Measurements from ENCODE around the gene C15orf61. TPM values are rescaled to one million over a fixed set of nuclear protein-coding genes. Genes with fewer than 3 reads are reported as not detected.

Gene C15orf61
- polyA plus RNA-seq, 2 of the 4 experiments (the other 2 are of a cell fraction): 3.6 to 5.9 TPM

DNA sequence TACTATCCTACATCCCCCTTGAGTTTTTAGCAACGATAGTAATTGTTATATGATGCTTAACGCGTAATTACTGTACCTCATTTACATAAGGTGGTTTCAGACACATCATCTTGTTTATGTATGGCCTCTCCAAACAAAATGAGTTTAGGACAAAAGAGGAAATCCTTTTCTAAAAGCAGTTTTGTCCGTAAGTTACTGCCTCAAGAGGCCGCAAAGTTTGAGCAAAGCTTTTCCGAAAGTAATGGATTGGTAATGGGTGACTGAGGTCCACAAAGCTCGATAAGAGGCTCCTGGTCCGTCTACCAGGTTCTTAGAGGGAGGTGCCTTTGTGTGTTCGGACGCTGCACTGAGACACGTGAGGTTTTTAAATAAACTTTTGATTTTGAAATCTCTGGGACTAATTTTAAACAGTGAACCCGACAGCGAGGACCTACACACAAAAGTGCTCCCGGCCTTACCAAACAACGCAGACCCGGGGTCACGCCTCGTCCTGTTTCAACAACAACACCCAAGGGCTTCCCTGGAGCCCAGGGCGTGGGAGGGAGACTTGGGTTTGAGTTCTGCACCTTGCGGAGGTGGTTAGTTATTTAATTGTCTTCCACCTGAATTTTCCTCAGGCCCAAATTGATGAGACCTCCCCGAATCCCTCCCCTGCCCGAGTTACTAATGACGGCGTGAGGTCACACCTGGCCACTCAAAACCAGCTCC is 456 bp upstream of the C15orf61 start:
- Histone ChIP-seq H3K9me3 (no peaks in the 10 kb centered on the region), H3K4me2 (peak overlapping the region; percentile 95), H3K27ac (peak overlapping the region; percentile 90 to 91), H3K4me1 (peaks cover 26% of the 10 kb centered on the region; the same call in 2 of the 3 replicates), H3K4me3 (peak overlapping the region; percentile 94)
- CTCF ChIA-PET: interaction anchor here (0.9 to 1.3 kb wide), 4 partner anchors 10 to 316 kb away, joined by 3 to 4 read pairs (median 3); no protein-coding TSS in a partner anchor
- POLR2A ChIA-PET: interaction anchor here (0.5 to 2.3 kb wide), 10 partner anchors 10 to 374 kb away, joined by 3 to 21 read pairs (median 4); partner anchors contain the start of genes MAP2K5 and SKOR1
- TF ChIP-seq, protein P1, sequence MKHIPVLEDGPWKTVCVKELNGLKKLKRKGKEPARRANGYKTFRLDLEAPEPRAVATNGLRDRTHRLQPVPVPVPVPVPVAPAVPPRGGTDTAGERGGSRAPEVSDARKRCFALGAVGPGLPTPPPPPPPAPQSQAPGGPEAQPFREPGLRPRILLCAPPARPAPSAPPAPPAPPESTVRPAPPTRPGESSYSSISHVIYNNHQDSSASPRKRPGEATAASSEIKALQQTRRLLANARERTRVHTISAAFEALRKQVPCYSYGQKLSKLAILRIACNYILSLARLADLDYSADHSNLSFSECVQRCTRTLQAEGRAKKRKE (CRISPR knock-in tag; IDR thresholded peaks at IDR 0.05; ENCODE audit: low read depth): 0 out of 2 replicates have a peak, but pooled peaks have one; percentile 7
- TF ChIP-seq, protein P2, sequence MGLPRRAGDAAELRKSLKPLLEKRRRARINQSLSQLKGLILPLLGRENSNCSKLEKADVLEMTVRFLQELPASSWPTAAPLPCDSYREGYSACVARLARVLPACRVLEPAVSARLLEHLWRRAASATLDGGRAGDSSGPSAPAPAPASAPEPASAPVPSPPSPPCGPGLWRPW (IDR thresholded peaks at IDR 0.05): no peak
- TF ChIP-seq, protein P3, sequence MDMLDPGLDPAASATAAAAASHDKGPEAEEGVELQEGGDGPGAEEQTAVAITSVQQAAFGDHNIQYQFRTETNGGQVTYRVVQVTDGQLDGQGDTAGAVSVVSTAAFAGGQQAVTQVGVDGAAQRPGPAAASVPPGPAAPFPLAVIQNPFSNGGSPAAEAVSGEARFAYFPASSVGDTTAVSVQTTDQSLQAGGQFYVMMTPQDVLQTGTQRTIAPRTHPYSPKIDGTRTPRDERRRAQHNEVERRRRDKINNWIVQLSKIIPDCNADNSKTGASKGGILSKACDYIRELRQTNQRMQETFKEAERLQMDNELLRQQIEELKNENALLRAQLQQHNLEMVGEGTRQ (IDR thresholded peaks at IDR 0.05): peak; percentile 43; the same call in 1 of the 2 replicates
- TF ChIP-seq TFCP2L1 (CRISPR knock-in tag; IDR thresholded peaks at IDR 0.05): peak; percentile 57; the same call in 1 of the 2 replicates
- no peak for TF ChIP-seq PHF8 (IDR thresholded peaks at IDR 0.05; ENCODE audit: borderline replicate concordance, low read depth)
- no peak for FAIRE-seq
- WGBS (ENCODE audit: missing lambda C conversion rate): 27% methylated on average over 24 of the region's 24 CpGs
- ATAC-seq: peak; percentile 7 to 45
- no peak for DNase-seq (ENCODE audit: low read depth in 1 of 2, low spot score in 1 of 2)

DNA sequence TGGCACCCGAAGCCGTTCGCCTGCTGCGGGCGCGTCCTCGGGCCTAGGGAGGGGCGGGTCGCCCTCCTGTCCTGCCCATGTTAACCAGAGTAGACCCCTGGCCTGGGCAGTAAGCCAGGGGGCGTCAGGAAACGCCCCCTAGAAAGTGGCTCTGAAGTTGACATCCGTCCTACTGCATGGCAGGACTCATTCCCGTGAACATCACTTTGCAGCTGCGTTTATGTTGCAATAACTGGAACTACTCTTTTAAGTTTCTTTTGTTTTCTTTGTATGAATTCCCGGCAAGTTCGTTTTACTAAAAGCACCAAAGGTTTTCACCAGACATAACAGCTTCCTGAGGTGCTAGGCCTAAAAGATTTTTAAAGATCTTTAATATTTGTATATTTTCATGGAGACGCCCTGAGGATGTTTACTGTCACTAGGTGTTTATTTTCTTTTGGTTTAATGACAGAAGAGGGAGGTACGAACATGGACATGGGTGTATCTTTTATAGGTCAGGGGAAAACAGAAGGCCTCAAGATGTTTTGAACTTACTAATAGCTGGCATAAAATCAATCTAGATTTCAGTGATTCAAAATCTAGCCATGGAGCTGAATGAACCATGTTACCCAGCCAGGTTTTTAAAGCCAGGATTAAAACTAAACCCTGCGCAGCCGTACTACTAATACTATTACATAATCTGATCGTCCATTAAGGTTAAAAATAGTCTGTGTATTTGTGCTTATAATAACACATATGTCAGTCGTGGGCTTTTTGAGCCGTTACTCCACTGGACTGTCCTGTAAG is 1.0 kb downstream of the C15orf61 start:
- WGBS (ENCODE audit: missing lambda C conversion rate): under 1% methylated on average over 23 of the region's 23 CpGs
- peaks cover 26% of the 10 kb centered on the region; the same call in 2 of the 3 replicates for H3K4me1 ChIP-seq
- POLR2A ChIA-PET: interaction anchor here (0.7 to 2.3 kb wide), 6 partner anchors 9 to 117 kb away, joined by 3 to 21 read pairs (median 3); partner anchors contain the start of gene MAP2K5
- H3K9me3 ChIP-seq: no peaks in the 10 kb centered on the region
- peak overlapping the region; percentile 94 for H3K4me3 ChIP-seq
- H3K4me2 ChIP-seq: peak overlapping the region; percentile 95
- peak overlapping the region; percentile 90 to 91 for H3K27ac ChIP-seq
- DNase-seq (ENCODE audit: low read depth in 1 of 2, low spot score in 1 of 2): peak; percentile 8 to 20
- no peak for FAIRE-seq
- ATAC-seq: peak in 1 of 2 experiments; percentile 16; a peak in 4 of 6 replicates
- TF ChIP-seq CEBPB (IDR thresholded peaks at IDR 0.05): peak; percentile 80 to 81
- TF ChIP-seq, protein P4, sequence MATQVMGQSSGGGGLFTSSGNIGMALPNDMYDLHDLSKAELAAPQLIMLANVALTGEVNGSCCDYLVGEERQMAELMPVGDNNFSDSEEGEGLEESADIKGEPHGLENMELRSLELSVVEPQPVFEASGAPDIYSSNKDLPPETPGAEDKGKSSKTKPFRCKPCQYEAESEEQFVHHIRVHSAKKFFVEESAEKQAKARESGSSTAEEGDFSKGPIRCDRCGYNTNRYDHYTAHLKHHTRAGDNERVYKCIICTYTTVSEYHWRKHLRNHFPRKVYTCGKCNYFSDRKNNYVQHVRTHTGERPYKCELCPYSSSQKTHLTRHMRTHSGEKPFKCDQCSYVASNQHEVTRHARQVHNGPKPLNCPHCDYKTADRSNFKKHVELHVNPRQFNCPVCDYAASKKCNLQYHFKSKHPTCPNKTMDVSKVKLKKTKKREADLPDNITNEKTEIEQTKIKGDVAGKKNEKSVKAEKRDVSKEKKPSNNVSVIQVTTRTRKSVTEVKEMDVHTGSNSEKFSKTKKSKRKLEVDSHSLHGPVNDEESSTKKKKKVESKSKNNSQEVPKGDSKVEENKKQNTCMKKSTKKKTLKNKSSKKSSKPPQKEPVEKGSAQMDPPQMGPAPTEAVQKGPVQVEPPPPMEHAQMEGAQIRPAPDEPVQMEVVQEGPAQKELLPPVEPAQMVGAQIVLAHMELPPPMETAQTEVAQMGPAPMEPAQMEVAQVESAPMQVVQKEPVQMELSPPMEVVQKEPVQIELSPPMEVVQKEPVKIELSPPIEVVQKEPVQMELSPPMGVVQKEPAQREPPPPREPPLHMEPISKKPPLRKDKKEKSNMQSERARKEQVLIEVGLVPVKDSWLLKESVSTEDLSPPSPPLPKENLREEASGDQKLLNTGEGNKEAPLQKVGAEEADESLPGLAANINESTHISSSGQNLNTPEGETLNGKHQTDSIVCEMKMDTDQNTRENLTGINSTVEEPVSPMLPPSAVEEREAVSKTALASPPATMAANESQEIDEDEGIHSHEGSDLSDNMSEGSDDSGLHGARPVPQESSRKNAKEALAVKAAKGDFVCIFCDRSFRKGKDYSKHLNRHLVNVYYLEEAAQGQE (IDR thresholded peaks at IDR 0.05): no peak
- no peak for TF ChIP-seq TFCP2L1 (CRISPR knock-in tag; IDR thresholded peaks at IDR 0.05)
- no peak for TF ChIP-seq PHF8 (IDR thresholded peaks at IDR 0.05; ENCODE audit: borderline replicate concordance, low read depth)
- TF ChIP-seq, protein P2 (IDR thresholded peaks at IDR 0.05): no peak
- TF ChIP-seq, protein P5, sequence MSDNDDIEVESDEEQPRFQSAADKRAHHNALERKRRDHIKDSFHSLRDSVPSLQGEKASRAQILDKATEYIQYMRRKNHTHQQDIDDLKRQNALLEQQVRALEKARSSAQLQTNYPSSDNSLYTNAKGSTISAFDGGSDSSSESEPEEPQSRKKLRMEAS (IDR thresholded peaks at IDR 0.05): no peak
- 0 out of 2 replicates have a peak, but pooled peaks have one; percentile 10 for TF ChIP-seq HDAC2 (IDR thresholded peaks at IDR 0.05)
- TF ChIP-seq ZNF302 (CRISPR knock-in tag; IDR thresholded peaks at IDR 0.05): no peak
- CTCF ChIA-PET: interaction anchor here (0.6 to 1.3 kb wide), 7 partner anchors 9 to 314 kb away, joined by 3 to 8 read pairs (median 4); no protein-coding TSS in a partner anchor
